ENCODE results near the gene COPE. TPM values are rescaled to one million over a fixed set of nuclear protein-coding genes. Genes with fewer than 3 reads are reported as not detected.

Gene COPE
- total and polyA plus RNA-seq, 2 of the 4 experiments (the other 2 are of a cell fraction), result 347 to 461 TPM

DNA sequence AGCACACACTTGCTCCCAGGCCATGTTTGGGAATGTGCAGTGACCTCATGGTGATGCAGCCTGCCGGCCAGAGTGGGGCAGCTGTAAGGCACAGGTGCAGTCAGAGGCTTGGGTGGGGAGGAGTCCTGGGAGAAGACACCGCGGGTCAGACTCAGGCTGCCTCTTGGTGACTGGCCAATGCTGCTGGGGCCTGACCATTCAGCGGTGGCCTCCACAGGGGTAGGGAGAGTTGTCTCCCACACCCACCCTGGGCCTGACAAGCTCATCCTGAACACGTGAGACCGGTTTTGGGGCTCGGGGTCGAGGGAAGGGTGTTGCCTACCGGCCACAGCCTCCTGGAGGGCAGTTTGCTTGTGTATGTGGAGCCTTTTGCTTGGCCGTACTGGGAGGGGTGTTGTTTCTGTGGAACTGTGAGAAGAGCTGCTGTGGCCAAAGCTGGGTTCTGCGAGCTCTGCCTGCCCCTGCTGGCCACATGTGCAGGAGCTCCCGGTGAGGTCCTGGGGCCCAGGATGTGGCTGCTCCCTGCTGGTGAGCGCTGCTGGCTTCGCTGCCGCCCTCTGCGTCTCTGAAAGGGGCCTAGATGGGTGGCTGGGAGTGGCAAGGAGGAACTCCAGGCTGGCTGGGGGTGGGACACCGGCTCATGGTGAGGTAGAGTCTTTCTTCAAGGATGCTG is 65.3 kb downstream of the COPE start:
- no TSS peak for BruUV-seq (replicated peaks)
- CTCF ChIA-PET, result no interaction called here

More for the DNA sequence above, 65.3 kb downstream of the COPE start:
- Histone ChIP-seq H2BK120ac (ENCODE audit: low read depth, low read length) (no peak overlapping the region), H3K4ac (ENCODE audit: low read depth, low read length) (no peak overlapping the region), H4K91ac (ENCODE audit: insufficient read depth, low read depth, low read length) (no peak overlapping the region), H3K18ac (ENCODE audit: low read depth, low read length) (no peak overlapping the region), H2BK15ac (ENCODE audit: low read depth, low read length) (no peak overlapping the region), H3K14ac (replicated peaks; ENCODE audit: low read depth, low read length) (no peak overlapping the region), H3K4me1 (ENCODE audit: control insufficient read depth, insufficient read depth, low read length) (peaks cover 6% of the 10 kb centered on the region; the same call in 1 of the 2 replicates), H4K5ac (ENCODE audit: low read depth, low read length) (no peak overlapping the region), H3K27me3 (ENCODE audit: control insufficient read depth, insufficient read depth, low read length) (no peaks in the 10 kb centered on the region), H4K20me1 (ENCODE audit: insufficient read depth, low read length) (peaks cover 38% of the 10 kb centered on the region), H2AK9ac (replicated peaks; ENCODE audit: low read depth, low read length, poor library complexity) (peak overlapping the region; percentile 31), H3K9me3 (ENCODE audit: control insufficient read depth, insufficient read depth, low read length) (no peaks in the 10 kb centered on the region), H2BK5ac (ENCODE audit: low read depth, low read length, poor library complexity, severe bottlenecking) (no peak overlapping the region), H3K56ac (ENCODE audit: extremely low read depth, insufficient read depth, low read length) (no peak overlapping the region), H2AK5ac (ENCODE audit: low read depth, low read length) (no peak overlapping the region), H4K8ac (ENCODE audit: low read depth in 2 of 2, low read length in 2 of 2) (no peak overlapping the region), H3K36me3 (ENCODE audit: control insufficient read depth, insufficient read depth, low read length) (peaks cover 82% of the 10 kb centered on the region), H3K9me1 (ENCODE audit: insufficient read depth, low read length) (no peaks in the 10 kb centered on the region), H3K23ac (ENCODE audit: low read depth, low read length) (no peak overlapping the region), H2BK20ac (ENCODE audit: low read depth, low read length) (no peak overlapping the region), H3K79me1 (ENCODE audit: low read depth in 1 of 2, low read length in 2 of 2) (peaks cover 26 to 79% of the 10 kb centered on the region in 2 experiments), H3K4me2 (ENCODE audit: low read depth, low read length) (no peak overlapping the region), H3K9ac (ENCODE audit: low read depth, low read length) (no peak overlapping the region), H3K4me3 (ENCODE audit: insufficient read depth, low read depth, low read length) (no peak overlapping the region), H3K27ac (ENCODE audit: insufficient read depth, low read length) (no peak overlapping the region), H2AFZ (replicated peaks; ENCODE audit: low read length, poor library complexity) (no peak overlapping the region)
- WGBS, 2 experiments (ENCODE audit: extremely low coverage in 2 of 2, insufficient read length in 1 of 2), result 85% methylated on average over 9 of the region's 17 CpGs; no CpG with 5 or more reads in 1 of the 2 experiments
- ATAC-seq (ENCODE audit: low read depth) (no peak), DNase-seq (no peak)
- POLR2A ChIA-PET (ENCODE audit: unreplicated experiment), result no interaction called here
- TF ChIP-seq SMC3 (IDR thresholded peaks at IDR 0.05; ENCODE audit: low read depth, low read length) (no peak), ELK1 (IDR thresholded peaks at IDR 0.05; ENCODE audit: borderline replicate concordance, low read depth, low read length) (no peak), MAFK (IDR thresholded peaks at IDR 0.05; ENCODE audit: low read depth, low read length) (no peak), CEBPB (IDR thresholded peaks at IDR 0.05; ENCODE audit: low read depth, low read length) (no peak), CHD1 (IDR thresholded peaks at IDR 0.05; ENCODE audit: low read depth, low read length) (no peak), MAZ (IDR thresholded peaks at IDR 0.05; ENCODE audit: borderline replicate concordance, low read depth, low read length) (no peak), FOS (IDR thresholded peaks at IDR 0.05; ENCODE audit: low read depth, low read length) (no peak), USF2 (IDR thresholded peaks at IDR 0.05; ENCODE audit: low read depth, low read length) (no peak), NFE2L2 (IDR thresholded peaks at IDR 0.05; ENCODE audit: low read depth, low read length) (no peak), RFX5 (IDR thresholded peaks at IDR 0.05; ENCODE audit: low read depth, low read length) (no peak), RAD21 (IDR thresholded peaks at IDR 0.05; ENCODE audit: low read length) (no peak)
- TF ChIP-seq, protein P1, sequence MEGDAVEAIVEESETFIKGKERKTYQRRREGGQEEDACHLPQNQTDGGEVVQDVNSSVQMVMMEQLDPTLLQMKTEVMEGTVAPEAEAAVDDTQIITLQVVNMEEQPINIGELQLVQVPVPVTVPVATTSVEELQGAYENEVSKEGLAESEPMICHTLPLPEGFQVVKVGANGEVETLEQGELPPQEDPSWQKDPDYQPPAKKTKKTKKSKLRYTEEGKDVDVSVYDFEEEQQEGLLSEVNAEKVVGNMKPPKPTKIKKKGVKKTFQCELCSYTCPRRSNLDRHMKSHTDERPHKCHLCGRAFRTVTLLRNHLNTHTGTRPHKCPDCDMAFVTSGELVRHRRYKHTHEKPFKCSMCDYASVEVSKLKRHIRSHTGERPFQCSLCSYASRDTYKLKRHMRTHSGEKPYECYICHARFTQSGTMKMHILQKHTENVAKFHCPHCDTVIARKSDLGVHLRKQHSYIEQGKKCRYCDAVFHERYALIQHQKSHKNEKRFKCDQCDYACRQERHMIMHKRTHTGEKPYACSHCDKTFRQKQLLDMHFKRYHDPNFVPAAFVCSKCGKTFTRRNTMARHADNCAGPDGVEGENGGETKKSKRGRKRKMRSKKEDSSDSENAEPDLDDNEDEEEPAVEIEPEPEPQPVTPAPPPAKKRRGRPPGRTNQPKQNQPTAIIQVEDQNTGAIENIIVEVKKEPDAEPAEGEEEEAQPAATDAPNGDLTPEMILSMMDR (conservative IDR thresholded peaks at IDR 0.05; ENCODE audit: low read depth, low read length), result no peak
- intact Hi-C loops (cut with micrococcal nuclease), result no loop called here
- dilution Hi-C loops (cut with HindIII; ENCODE audit: low sequenced_read_pairs, unreplicated experiment), result no loop called here
- in situ Hi-C loops (cut with MboI; ENCODE audit: low sequenced_read_pairs), result loop anchor here (5.0 kb wide), 1 partner anchor 402 kb away; no protein-coding TSS in a partner anchor
